ENCODE measurements around the gene ADAMTSL5.

DNA sequence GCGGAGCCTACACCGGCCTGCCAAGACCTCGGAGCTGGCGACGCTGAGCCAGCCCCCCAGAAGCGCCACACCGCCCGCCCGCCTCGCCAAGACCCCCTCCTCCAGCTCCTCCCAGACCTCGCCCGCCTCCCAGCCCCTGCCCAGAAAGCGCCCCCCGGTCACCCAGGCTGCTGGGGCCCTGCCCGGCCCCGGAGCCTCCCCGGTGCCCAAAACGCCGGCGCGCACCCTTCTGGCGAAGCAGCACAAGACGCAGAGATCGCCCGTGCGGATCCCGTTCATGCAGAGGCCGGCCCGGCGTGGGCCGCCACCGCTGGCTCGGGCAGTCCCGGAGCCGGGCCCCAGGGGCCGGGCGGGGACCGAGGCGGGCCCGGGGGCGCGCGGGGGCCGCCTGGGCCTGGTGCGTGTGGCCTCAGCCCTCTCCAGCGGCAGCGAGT, 44.0 kb downstream of the ADAMTSL5 start:
- TF ChIP-seq CTCF (conservative IDR thresholded peaks at IDR 0.05 in 1 of 2, IDR thresholded peaks at IDR 0.05 in 1 of 2; ENCODE audit: extremely low read depth in 1 of 2, insufficient read depth in 1 of 2, low read depth in 1 of 2, low read length in 2 of 2) (no peak), EZH2 (IDR thresholded peaks at IDR 0.05; ENCODE audit: borderline replicate concordance, low read length) (no peak)

Measured in mammary epithelial cell (primary cell).